ENCODE results near the gene MYL10. TPM values are rescaled to one million over a fixed set of nuclear protein-coding genes. Genes with fewer than 3 reads are reported as not detected.
"Not testable (repeated sequence)": the region's sequence is repeated elsewhere in the genome, so short reads cannot be mapped to it uniquely, and the experiment has no call there.

Gene MYL10
- total RNA-seq, 1 donor from 2014 or later = not detected

DNA sequence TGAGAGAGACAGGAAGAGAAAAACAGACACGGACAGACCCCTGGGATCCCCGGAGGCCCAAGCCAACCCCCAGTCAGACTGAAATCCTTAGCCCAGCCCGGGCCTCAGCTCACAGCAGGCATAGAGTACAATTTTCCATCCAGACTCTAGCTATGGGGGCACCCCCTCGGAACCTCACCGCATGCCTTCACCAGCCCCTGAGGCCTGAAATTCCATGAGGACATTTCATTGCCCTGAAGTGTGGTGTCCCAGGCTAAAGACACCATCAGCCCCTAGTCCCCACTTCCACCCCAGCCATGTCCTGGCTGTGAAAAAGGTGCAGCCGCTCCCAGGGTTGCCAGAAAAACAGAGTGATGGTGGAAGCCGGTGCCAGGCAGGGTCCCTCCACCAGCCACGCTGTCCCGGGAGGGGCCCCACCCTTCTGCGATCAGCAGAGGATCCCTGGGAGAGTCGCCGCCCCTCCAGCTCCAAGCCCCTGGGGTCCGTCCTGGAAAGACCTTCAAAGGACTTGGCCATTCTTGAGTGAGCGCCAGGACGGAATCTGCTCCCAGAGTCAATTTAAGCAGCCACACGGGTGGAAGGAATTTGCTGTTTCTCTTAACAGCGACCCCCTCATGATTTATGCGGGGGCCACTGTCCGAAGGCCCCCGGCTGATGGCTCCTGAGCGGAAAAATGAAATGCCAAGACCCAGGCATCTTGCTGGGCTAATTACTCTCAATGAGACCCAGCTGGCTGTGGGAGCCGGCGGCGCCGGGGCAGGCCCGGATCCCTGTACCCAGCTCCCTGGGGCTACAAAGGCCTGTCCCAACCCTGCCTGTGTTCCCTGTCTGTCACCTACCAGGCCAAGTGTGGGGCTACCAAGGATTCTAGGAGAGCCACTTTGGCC, 23.2 kb downstream of the MYL10 start:
- Mint-ChIP-seq H3K27me3 (peaks cover 7% of the 10 kb centered on the region), H3K27ac (no peak overlapping the region), H3K9me3 (no peaks in the 10 kb centered on the region), H3K4me3 (no peak overlapping the region), H3K36me3 (no peaks in the 10 kb centered on the region), H3K4me1 (ENCODE audit: unreplicated experiment) (peaks cover 3% of the 10 kb centered on the region)
- TF ChIP-seq, protein P1, sequence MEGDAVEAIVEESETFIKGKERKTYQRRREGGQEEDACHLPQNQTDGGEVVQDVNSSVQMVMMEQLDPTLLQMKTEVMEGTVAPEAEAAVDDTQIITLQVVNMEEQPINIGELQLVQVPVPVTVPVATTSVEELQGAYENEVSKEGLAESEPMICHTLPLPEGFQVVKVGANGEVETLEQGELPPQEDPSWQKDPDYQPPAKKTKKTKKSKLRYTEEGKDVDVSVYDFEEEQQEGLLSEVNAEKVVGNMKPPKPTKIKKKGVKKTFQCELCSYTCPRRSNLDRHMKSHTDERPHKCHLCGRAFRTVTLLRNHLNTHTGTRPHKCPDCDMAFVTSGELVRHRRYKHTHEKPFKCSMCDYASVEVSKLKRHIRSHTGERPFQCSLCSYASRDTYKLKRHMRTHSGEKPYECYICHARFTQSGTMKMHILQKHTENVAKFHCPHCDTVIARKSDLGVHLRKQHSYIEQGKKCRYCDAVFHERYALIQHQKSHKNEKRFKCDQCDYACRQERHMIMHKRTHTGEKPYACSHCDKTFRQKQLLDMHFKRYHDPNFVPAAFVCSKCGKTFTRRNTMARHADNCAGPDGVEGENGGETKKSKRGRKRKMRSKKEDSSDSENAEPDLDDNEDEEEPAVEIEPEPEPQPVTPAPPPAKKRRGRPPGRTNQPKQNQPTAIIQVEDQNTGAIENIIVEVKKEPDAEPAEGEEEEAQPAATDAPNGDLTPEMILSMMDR (conservative IDR thresholded peaks at IDR 0.05) = no peak
- no peak for DNase-seq (ENCODE audit: extremely low spot score, unreplicated experiment)

DNA sequence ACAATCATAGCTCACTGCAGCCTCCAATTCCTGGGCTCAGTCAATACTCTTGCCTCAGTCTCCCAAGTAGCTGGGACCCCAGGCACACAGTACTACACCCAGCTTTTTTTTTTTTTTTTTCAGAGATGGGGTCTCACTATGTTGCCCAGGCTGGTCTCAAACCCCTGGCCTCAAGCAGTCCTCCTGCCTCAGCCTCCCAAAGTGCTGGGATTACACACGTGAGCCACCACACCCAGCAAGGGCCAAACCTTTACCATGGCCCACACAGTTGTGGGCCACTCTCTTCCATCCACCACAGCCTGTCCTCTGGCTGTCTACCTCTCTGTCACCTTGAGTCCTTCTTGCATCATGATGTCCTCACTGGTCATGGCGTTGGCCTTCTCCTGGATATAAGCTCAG, 24.2 kb downstream of the MYL10 start:
- H3K27me3 Mint-ChIP-seq; H3K4me3 Mint-ChIP-seq; DNase-seq (ENCODE audit: extremely low spot score, unreplicated experiment); H3K36me3 Mint-ChIP-seq; H3K27ac Mint-ChIP-seq; H3K9me3 Mint-ChIP-seq; H3K4me1 Mint-ChIP-seq (ENCODE audit: unreplicated experiment): not testable (repeated sequence)

DNA sequence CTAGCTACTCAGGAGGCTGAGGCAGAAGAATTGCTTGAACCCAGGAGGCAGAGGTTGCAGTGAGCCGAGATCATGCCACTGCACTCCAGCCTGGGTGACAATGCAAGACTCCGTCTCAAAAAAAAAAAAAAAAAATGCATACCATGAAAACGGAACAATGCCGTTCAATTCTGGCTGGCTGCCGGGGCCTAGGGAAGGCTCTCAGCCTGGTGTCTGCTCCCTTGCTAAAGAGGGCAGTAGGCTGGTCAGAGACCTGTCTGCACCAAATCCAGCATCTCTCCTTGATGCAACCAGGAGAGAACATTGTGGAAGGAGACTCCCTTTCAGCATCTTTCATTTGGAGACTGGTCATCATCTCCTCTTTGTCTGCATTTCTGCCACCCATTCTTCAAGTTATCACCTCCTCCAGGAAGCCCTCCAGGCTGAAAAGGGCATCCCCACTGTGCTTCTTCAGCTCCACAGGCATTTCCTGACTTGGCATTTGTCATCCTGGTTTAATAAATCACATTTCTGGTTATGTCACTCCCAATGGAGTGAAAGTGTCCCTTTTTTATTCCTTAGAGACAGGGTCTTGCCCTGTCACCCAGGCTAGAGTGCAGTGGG, 24.7 kb downstream of the MYL10 start:
- H3K36me3 Mint-ChIP-seq = no peaks in the 10 kb centered on the region
- TF ChIP-seq, protein P1 (conservative IDR thresholded peaks at IDR 0.05) = no peak
- H3K4me1 Mint-ChIP-seq (ENCODE audit: unreplicated experiment) = peaks cover 3% of the 10 kb centered on the region
- DNase-seq (ENCODE audit: extremely low spot score, unreplicated experiment) = no peak
- no peak overlapping the region for H3K27ac Mint-ChIP-seq
- H3K27me3 Mint-ChIP-seq = peaks cover 7% of the 10 kb centered on the region
- H3K4me3 Mint-ChIP-seq = no peak overlapping the region
- H3K9me3 Mint-ChIP-seq = no peaks in the 10 kb centered on the region

DNA sequence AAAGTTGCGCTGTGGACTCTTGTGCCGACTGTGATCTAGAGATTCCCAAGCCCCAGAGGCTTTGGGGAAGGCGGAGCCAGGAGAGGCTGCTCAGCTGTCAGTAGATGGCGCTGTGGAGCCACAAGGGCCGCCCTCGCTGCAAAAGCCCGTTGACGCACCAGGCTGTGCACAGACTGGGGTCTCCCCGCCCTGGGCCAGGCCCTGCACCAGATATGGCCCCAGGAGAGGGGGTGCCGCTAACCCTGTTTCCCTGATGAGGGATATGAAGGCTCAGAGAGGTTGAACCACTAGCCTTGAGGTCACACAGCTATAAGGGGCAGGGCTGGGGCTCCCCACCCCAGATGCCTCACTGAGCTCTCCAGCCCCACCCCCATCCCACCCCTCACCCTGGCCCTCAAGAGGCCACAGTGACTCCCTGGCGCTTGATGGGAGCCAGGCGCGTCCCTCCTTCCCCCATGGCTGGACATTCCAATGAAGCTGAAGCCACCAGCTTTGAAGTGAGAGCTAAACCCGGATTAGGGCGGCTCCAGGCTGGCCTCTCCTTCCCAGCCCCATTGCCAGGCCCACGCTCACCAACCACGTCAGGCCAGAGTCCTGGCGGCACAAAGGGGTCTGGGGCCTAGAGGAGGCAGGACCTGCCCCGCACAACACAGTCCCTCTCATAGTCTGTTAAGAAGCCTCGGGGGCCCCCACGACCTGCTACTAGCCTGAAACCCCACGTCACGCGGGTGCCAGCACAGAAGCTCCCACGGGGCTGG, 26.4 kb downstream of the MYL10 start:
- Mint-ChIP-seq H3K27me3 (peaks cover 7% of the 10 kb centered on the region), H3K4me3 (no peak overlapping the region), H3K9me3 (no peaks in the 10 kb centered on the region), H3K4me1 (ENCODE audit: unreplicated experiment) (peaks cover 3% of the 10 kb centered on the region), H3K27ac (no peak overlapping the region), H3K36me3 (no peaks in the 10 kb centered on the region)
- DNase-seq (ENCODE audit: extremely low spot score, unreplicated experiment) = peak; percentile 89
- TF ChIP-seq, protein P1 (conservative IDR thresholded peaks at IDR 0.05) = peak; percentile 96

DNA sequence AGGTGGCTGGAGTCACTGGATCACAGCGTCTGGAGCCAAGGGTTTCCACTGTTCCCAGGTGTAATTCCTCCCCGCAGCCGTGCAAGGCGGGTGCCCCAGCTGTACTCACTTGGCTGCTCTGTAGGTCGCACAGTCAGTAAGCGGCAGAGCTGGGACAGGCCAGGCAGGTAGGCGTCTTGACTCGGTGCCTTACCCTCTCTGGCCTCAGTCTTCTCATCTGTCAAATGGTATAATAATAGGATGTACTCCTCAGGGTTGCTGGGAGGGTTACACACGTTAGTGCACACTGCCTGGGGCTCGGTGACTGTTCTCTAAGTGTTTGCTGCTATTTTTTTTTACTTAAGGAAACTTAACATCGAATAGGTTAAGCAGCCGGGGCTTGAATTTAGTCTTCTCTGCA, 27.0 kb downstream of the MYL10 start:
- Mint-ChIP-seq H3K4me1 (ENCODE audit: unreplicated experiment) (peaks cover 3% of the 10 kb centered on the region), H3K27ac (no peak overlapping the region), H3K27me3 (peaks cover 7% of the 10 kb centered on the region), H3K9me3 (no peaks in the 10 kb centered on the region), H3K4me3 (no peak overlapping the region), H3K36me3 (no peaks in the 10 kb centered on the region)
- no peak for DNase-seq (ENCODE audit: extremely low spot score, unreplicated experiment)
- TF ChIP-seq, protein P1 (conservative IDR thresholded peaks at IDR 0.05) = no peak
